H1 (cell line): Measurements from ENCODE around the gene ATP2B3. TPM values are rescaled to one million over a fixed set of nuclear protein-coding genes. Genes with fewer than 3 reads are reported as not detected.

Experiments
- CTCF ChIA-PET: fragments of 300-600 bp; sonication (Branson Sonifier 250); formaldehyde crosslinking; loops from one replicate; lab custom pipeline; 2021; ENCODE audit not compliant: partially characterized antibody; lab: Charles Lee
- POLR2A ChIA-PET: fragments of 300-600 bp; sonication (Branson Sonifier 250); formaldehyde crosslinking; loops from one replicate; lab custom pipeline; 2021; ENCODE audit warnings: inconsistent platforms; ENCODE audit not compliant: partially characterized antibody; lab: Charles Lee
- DNase-seq, 2 experiments: peaks; one replicate each; pipeline versions ENCODE4 v3.0.0 to v3.0.0-alpha.2; 2010 to 2022; ENCODE audit warnings: low spot score in 2 of 2, low read depth in 1 of 2, mixed read lengths in 1 of 2
- FAIRE-seq: peaks from 2 replicates; lab custom pipeline; 2011; peaks lifted over from hg19 to GRCh38; lab: Jason Lieb, UNC
- H2AFZ ChIP-seq: 2 replicates; pipeline ENCODE4 v1.8.1; 2012; ENCODE audit warnings: low read length, inconsistent platforms
- H2AK5ac ChIP-seq: 2 replicates; pipeline ENCODE4 v1.6.1; 2013; ENCODE audit warnings: low read depth, low read length
- H2BK120ac ChIP-seq: replicated peaks from 2 replicates; pipeline ENCODE3; 2013; ENCODE audit warnings: low read depth, low read length, inconsistent platforms
- H2BK12ac ChIP-seq: 2 replicates; pipeline ENCODE4 v1.6.1; 2013; ENCODE audit warnings: low read depth, low read length
- H2BK15ac ChIP-seq: 2 replicates; pipeline ENCODE4 v1.6.1; 2013; ENCODE audit warnings: low read length
- H2BK20ac ChIP-seq: 2 replicates; pipeline ENCODE4 v1.6.1; 2013; ENCODE audit warnings: low read length
- H2BK5ac ChIP-seq: 2 replicates; pipeline ENCODE4 v1.6.1; 2013; ENCODE audit warnings: low read depth, low read length
- H3K14ac ChIP-seq: 2 replicates; pipeline ENCODE4 v1.6.1; 2013; ENCODE audit warnings: inconsistent platforms; ENCODE audit not compliant: insufficient read length
- H3K18ac ChIP-seq: 2 replicates; pipeline ENCODE4 v1.6.1; 2013; ENCODE audit warnings: low read length; ENCODE audit errors: extremely low read depth
- H3K23ac ChIP-seq: 2 replicates; pipeline ENCODE4 v1.6.1; 2013; ENCODE audit warnings: inconsistent platforms; ENCODE audit not compliant: insufficient read length
- H3K23me2 ChIP-seq: 2 replicates; pipeline ENCODE4 v1.6.1; 2013; ENCODE audit warnings: low read depth, low read length
- H3K27ac ChIP-seq: 2 replicates; pipeline ENCODE4 v1.6.1; 2011; ENCODE audit warnings: low read depth, low read length, inconsistent platforms
- H3K27me3 ChIP-seq, 4 experiments: replicated peaks in 1 of 4; 1 replicate in 1 of 4; 2 replicates in 3 of 4; pipeline versions ENCODE4 v1.6.1 to v1.8.1; 2011 to 2013; ENCODE audit warnings: low read length in 3 of 4, mild to moderate bottlenecking in 3 of 4, inconsistent platforms in 2 of 4, mixed read lengths in 2 of 4, moderate library complexity in 1 of 4; ENCODE audit not compliant: control insufficient read depth in 3 of 4, insufficient read depth in 3 of 4; ENCODE audit errors: extremely low read depth in 1 of 4
- H3K36me3 ChIP-seq, 4 experiments: 2 replicates each; pipeline versions ENCODE4 v1.6.1 to v1.8.1; 2011 to 2013; ENCODE audit warnings: mild to moderate bottlenecking in 4 of 4, low read length in 3 of 4, moderate library complexity in 2 of 4, control low read depth in 1 of 4, inconsistent platforms in 1 of 4; ENCODE audit not compliant: insufficient read depth in 4 of 4, control insufficient read depth in 2 of 4
- H3K4ac ChIP-seq: replicated peaks from 2 replicates; pipeline ENCODE3; 2013; ENCODE audit warnings: low read length, low read depth, mixed read lengths, inconsistent platforms; ENCODE audit not compliant: insufficient read length
- H3K4me1 ChIP-seq, 4 experiments: replicated peaks in 1 of 4; 1 replicate in 1 of 4; 2 replicates in 3 of 4; pipeline versions ENCODE4 v1.6.1 to v1.8.1; 2011 to 2013; ENCODE audit warnings: low read length in 3 of 4, inconsistent platforms in 2 of 4, mixed read lengths in 1 of 4; ENCODE audit not compliant: insufficient read depth in 4 of 4, control insufficient read depth in 3 of 4
- H3K4me2 ChIP-seq, 2 experiments: 2 replicates each; pipeline versions ENCODE4 v1.6.1 to v1.8.1; 2011 to 2013; ENCODE audit warnings: low read depth in 2 of 2, low read length in 2 of 2, control low read depth in 1 of 2, inconsistent platforms in 1 of 2, mild to moderate bottlenecking in 1 of 2; ENCODE audit not compliant: insufficient read depth in 1 of 2
- H3K4me3 ChIP-seq, 4 experiments: fragments of 200-600, 300-600 bp in 1 of 4; sonication (generic), shearing (Covaris generic), sonication (Bioruptor Twin) in 1 of 4; 2 replicates each; pipeline versions ENCODE4 v1.5.1 to v1.8.1; 2011 to 2016; ENCODE audit warnings: low read length in 4 of 4, low read depth in 3 of 4, control low read depth in 2 of 4, inconsistent platforms in 2 of 4, mild to moderate bottlenecking in 2 of 4, mixed read lengths in 1 of 4, moderate library complexity in 1 of 4; ENCODE audit not compliant: insufficient read depth in 2 of 4; ENCODE audit errors: extremely low read depth in 1 of 4
- H3K56ac ChIP-seq: replicated peaks from 2 replicates; pipeline ENCODE3; 2013; ENCODE audit warnings: low read depth, mild to moderate bottlenecking, mixed read lengths, low read length, inconsistent platforms; ENCODE audit not compliant: insufficient read length
- H3K79me1 ChIP-seq: 2 replicates; pipeline ENCODE4 v1.6.1; 2013; ENCODE audit warnings: low read depth, low read length, control low read depth
- H3K79me2 ChIP-seq, 2 experiments: 2 replicates each; pipeline versions ENCODE4 v1.6.1 to v1.8.1; 2012 to 2013; ENCODE audit warnings: low read length in 2 of 2, mild to moderate bottlenecking in 2 of 2, inconsistent platforms in 1 of 2; ENCODE audit not compliant: insufficient read depth in 2 of 2, control insufficient read depth in 1 of 2
- H3K9ac ChIP-seq, 4 experiments: replicated peaks in 1 of 4; 1 replicate in 1 of 4; 2 replicates in 3 of 4; pipeline versions ENCODE4 v1.6.1 to v1.8.1; 2011 to 2013; ENCODE audit warnings: low read depth in 3 of 4, low read length in 3 of 4, control low read depth in 2 of 4, mild to moderate bottlenecking in 2 of 4, moderate library complexity in 2 of 4, inconsistent platforms in 1 of 4; ENCODE audit errors: extremely low read depth in 1 of 4
- H3K9me3 ChIP-seq, 2 experiments: 2 replicates each; pipeline versions ENCODE4 v1.6.1 to v1.8.1; 2012 to 2013; ENCODE audit warnings: mild to moderate bottlenecking in 2 of 2, moderate library complexity in 2 of 2, control low read depth in 1 of 2, inconsistent platforms in 1 of 2, low read depth in 1 of 2, low read length in 1 of 2, mixed read lengths in 1 of 2; ENCODE audit not compliant: insufficient read depth in 2 of 2
- H4K20me1 ChIP-seq, 2 experiments: replicated peaks in 1 of 2; 2 replicates each; pipeline versions ENCODE3 to v1.8.1; 2011 to 2013; ENCODE audit warnings: inconsistent platforms in 2 of 2, low read length in 2 of 2, mild to moderate bottlenecking in 1 of 2; ENCODE audit not compliant: insufficient read depth in 2 of 2, control insufficient read depth in 1 of 2
- H4K5ac ChIP-seq: 2 replicates; pipeline ENCODE4 v1.6.1; 2013; ENCODE audit warnings: low read length, low read depth, mixed read lengths, inconsistent platforms; ENCODE audit not compliant: insufficient read length
- H4K8ac ChIP-seq: 2 replicates; pipeline ENCODE4 v1.8.0; 2013; ENCODE audit warnings: mild to moderate bottlenecking, moderate library complexity, low read length, inconsistent platforms; ENCODE audit not compliant: insufficient read depth; ENCODE audit errors: extremely low read depth
- H4K91ac ChIP-seq: replicated peaks from 2 replicates; pipeline ENCODE3; 2013; ENCODE audit warnings: low read length, mixed read lengths, inconsistent platforms; ENCODE audit not compliant: insufficient read length
- ATF2 ChIP-seq: IDR thresholded peaks from 2 replicates; pipeline ENCODE4 v1.6.1; 2012; ENCODE audit warnings: low read length, inconsistent platforms
- BACH1 ChIP-seq: IDR thresholded peaks from 2 replicates; pipeline ENCODE4 v1.6.1; 2012; ENCODE audit warnings: low read length, improper control_type of control experiment
- BCL11A ChIP-seq, 2 experiments: IDR thresholded peaks; one replicate each; pipeline ENCODE4 v1.6.1; 2011; ENCODE audit warnings: low read depth in 2 of 2, low read length in 2 of 2, mild to moderate bottlenecking in 2 of 2
- CBX8 ChIP-seq: fragments of 300-800, 300-1000 bp; sonication (generic); IDR thresholded peaks from 2 replicates; pipeline ENCODE4 v1.7.1; 2016; ENCODE audit warnings: low read depth, low read length, borderline replicate concordance
- EGR1 ChIP-seq: IDR thresholded peaks from 2 replicates; pipeline ENCODE4 v1.6.1; 2011; ENCODE audit warnings: low read depth, low read length, borderline replicate concordance
- HDAC6 ChIP-seq: IDR thresholded peaks from one replicate; pipeline ENCODE4 v1.7.1; 2012; ENCODE audit warnings: low read depth, mild to moderate bottlenecking, inconsistent platforms, low read length, moderate library complexity
- JUN ChIP-seq: IDR thresholded peaks from 2 replicates; pipeline ENCODE4 v1.6.1; 2011; ENCODE audit warnings: low read depth, mild to moderate bottlenecking, improper control_type of control experiment, low read length
- NANOG ChIP-seq: IDR thresholded peaks from 2 replicates; pipeline ENCODE4 v1.6.1; 2011; ENCODE audit warnings: low read length, low read depth, mild to moderate bottlenecking, inconsistent platforms; ENCODE audit not compliant: insufficient read depth, poor library complexity, severe bottlenecking
- NRF1 ChIP-seq: IDR thresholded peaks from 2 replicates; pipeline ENCODE4 v1.6.1; 2011; ENCODE audit warnings: mild to moderate bottlenecking, low read depth, low read length, improper control_type of control experiment
- SIX5 ChIP-seq: IDR thresholded peaks from 2 replicates; pipeline ENCODE4 v1.6.1; 2011; ENCODE audit warnings: mild to moderate bottlenecking, low read depth, low read length
- WGBS, 2 experiments: shearing (Covaris generic) in 1 of 2; methylation state at CpG; one replicate each; pipeline versions ENCODE4 v1.1.6 to v1.1.7; 2013 to 2015; ENCODE audit warnings: low lambda C conversion rate in 2 of 2, mixed read lengths in 2 of 2, inconsistent platforms in 1 of 2, low coverage in 1 of 2, missing lambda C conversion rate in 1 of 2; ENCODE audit not compliant: insufficient replicate concordance in 2 of 2, insufficient coverage in 1 of 2, insufficient read length in 1 of 2; ENCODE audit errors: extremely low coverage in 1 of 2, missing lambda C conversion rate in 1 of 2; 5-methylcytosine and 5-hydroxymethylcytosine counted together
- polyA plus RNA-seq, 7 experiments: library from polyadenylated mRNA; depleted of rRNA in 3 of 7; stranded (reverse) in 5 of 7; unstranded in 2 of 7; fragments of >200 nt in 5 of 7; fragments of 200-250 nt in 2 of 7; gene quantifications; 1 replicate in 5 of 7; 2 replicates in 1 of 7; 4 replicates in 1 of 7; pipeline versions ENCODE4 v1.2.1 to v1.2.3, GENCODE V29; 2011 to 2013; ENCODE audit warnings: missing spikeins in 2 of 7, mixed read lengths in 2 of 7
- total RNA-seq: library from RNA; stranded (reverse); fragmentation: NEBNext Ultra II Directional; extraction: Animal tissue kit (Norgen Biotek cat#: 25700); gene quantifications from 2 replicates; pipeline ENCODE4 v1.2.1, GENCODE V29; 2021

The ATP2B3 gene
- total and polyA plus RNA-seq, 2 of the 8 experiments (the other 6 are each of a cell fraction or from before 2014, with no cell fraction given) = 0.14 to 0.19 TPM

- no peak overlapping the region for H4K91ac ChIP-seq
- H3K9me3 ChIP-seq = no peaks in the 10 kb centered on the region
- H3K23me2 ChIP-seq = peaks cover 2% of the 10 kb centered on the region; the same call in 1 of the 2 replicates
- ChIA-PET POLR2A (no interaction called here), CTCF (interaction anchor here (0.8 to 1.3 kb wide), 4 partner anchors 9 to 168 kb away, joined by 3 to 4 read pairs (median 3); no protein-coding TSS in a partner anchor)
- H3K14ac ChIP-seq = no peak overlapping the region
- H3K4ac ChIP-seq = no peak overlapping the region
- H3K9ac ChIP-seq = no peak overlapping the region
- H3K27me3 ChIP-seq = peaks cover 0 to 2% (median 0%) of the 10 kb centered on the region in 4 experiments; a peak in 1 of 7 replicates
- H2BK5ac ChIP-seq = no peak overlapping the region
- FAIRE-seq (no peak), DNase-seq (no peak)
- peaks cover 0 to 4% (median 0%) of the 10 kb centered on the region in 4 experiments; a peak in 1 of 7 replicates for H3K4me1 ChIP-seq
- no peaks in the 10 kb centered on the region for H3K79me1 ChIP-seq
- no peak overlapping the region for H3K23ac ChIP-seq
- no peak overlapping the region for H2AFZ ChIP-seq
- no peak overlapping the region for H2BK20ac ChIP-seq
- H3K4me3 ChIP-seq = no peak overlapping the region
- H2BK12ac ChIP-seq = no peak overlapping the region
- H2BK120ac ChIP-seq = no peak overlapping the region
- no peak overlapping the region for H4K8ac ChIP-seq
- no peaks in the 10 kb centered on the region for H3K36me3 ChIP-seq
- no peak overlapping the region for H3K4me2 ChIP-seq
- H3K79me2 ChIP-seq = no peaks in the 10 kb centered on the region
- H3K27ac ChIP-seq = no peak overlapping the region
- H4K5ac ChIP-seq = no peak overlapping the region
- H4K20me1 ChIP-seq = peaks cover 0 to 4% of the 10 kb centered on the region in 2 experiments
- no peak overlapping the region for H3K18ac ChIP-seq
- H3K56ac ChIP-seq = no peak overlapping the region
- 80% methylated on average over 3 of the region's 17 CpGs; no CpG with 5 or more reads in 1 of the 2 experiments for WGBS, 2 experiments
- H2AK5ac ChIP-seq = no peak overlapping the region
- H2BK15ac ChIP-seq = no peak overlapping the region
- TF ChIP-seq BCL11A (IDR thresholded peaks at IDR 0.05; ENCODE audit: low read depth in 2 of 2, low read length in 2 of 2) (no peak), NRF1 (no peak), SIX5 (no peak), ATF2 (no peak), EGR1 (no peak), NANOG (no peak), BACH1 (no peak), CBX8 (no peak), JUN (no peak), HDAC6 (no peak)
Observed at GRCh38 chrX:153499876-153500275, 17.6 kb upstream of the ATP2B3 start.
